HAP-1 (cell line): ENCODE results near the gene JPT2.
"Not testable (repeated sequence)": the region's sequence is repeated elsewhere in the genome, so short reads cannot be mapped to it uniquely, and the experiment has no call there.

Experiments used
- DNase-seq, 2 experiments: peaks; one replicate each; pipeline ENCODE4 v3.0.0-alpha.2; 2016 to 2020; ENCODE audit warnings: low spot score in 2 of 2
- H3K27me3 ChIP-seq: fragments of 250-450 bp; sonication (Bioruptor Pico); 2 replicates; pipeline ENCODE4 v1.5.1; 2020; ENCODE audit warnings: low read depth, mild to moderate bottlenecking, moderate library complexity
- H3K36me3 ChIP-seq: fragments of 250-450 bp; sonication (Bioruptor Pico); replicated peaks from 2 replicates; pipeline ENCODE4 v1.5.1; 2020; ENCODE audit warnings: mild to moderate bottlenecking
- H3K4me1 ChIP-seq: fragments of 250-450 bp; sonication (Bioruptor Pico); 2 replicates; pipeline ENCODE4 v1.5.1; 2020; ENCODE audit warnings: mild to moderate bottlenecking
- H3K4me3 ChIP-seq: fragments of 250-450 bp; sonication (Bioruptor Pico); 2 replicates; pipeline ENCODE4 v1.5.1; 2020; ENCODE audit warnings: mild to moderate bottlenecking, moderate library complexity
- H3K9me3 ChIP-seq: fragments of 250-450 bp; sonication (Bioruptor Pico); 2 replicates; pipeline ENCODE4 v1.5.1; 2020; ENCODE audit warnings: mild to moderate bottlenecking, moderate library complexity
- in situ Hi-C: fragments of 300-500 bp; cut with MboI; formaldehyde crosslinking; loops from 3 replicates; pipeline ENCODE4 v1.14.3; 2020; ENCODE audit warnings: low sequenced_read_pairs, inconsistent platforms, mixed read lengths

JPT2 gene

DNA sequence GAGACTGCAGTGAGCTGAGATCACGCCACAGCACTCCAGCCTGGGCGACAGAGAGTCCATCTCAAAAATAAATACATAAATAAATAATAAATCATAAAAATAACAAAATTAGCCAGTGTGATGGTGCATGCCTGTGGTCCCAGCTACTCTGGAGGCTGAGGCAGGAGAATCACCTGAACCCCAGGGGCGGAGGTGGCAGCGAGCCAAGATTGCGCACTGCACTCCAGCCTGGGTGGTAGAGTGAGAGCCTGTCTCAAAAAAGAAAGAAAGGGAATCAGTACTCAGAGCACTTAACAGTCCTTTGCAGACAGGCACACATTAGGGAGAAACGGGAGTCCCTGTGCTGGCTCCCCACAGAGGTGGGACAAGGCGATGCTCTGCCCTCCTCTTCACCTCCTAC is 53.0 kb downstream of the JPT2 start:
- DNase-seq = no peak
- Histone ChIP-seq H3K4me3 (no peak overlapping the region), H3K9me3 (no peaks in the 10 kb centered on the region), H3K27me3 (no peaks in the 10 kb centered on the region), H3K4me1 (no peaks in the 10 kb centered on the region), H3K36me3 (peaks cover 20% of the 10 kb centered on the region)
- in situ Hi-C loops = no loop called here

DNA sequence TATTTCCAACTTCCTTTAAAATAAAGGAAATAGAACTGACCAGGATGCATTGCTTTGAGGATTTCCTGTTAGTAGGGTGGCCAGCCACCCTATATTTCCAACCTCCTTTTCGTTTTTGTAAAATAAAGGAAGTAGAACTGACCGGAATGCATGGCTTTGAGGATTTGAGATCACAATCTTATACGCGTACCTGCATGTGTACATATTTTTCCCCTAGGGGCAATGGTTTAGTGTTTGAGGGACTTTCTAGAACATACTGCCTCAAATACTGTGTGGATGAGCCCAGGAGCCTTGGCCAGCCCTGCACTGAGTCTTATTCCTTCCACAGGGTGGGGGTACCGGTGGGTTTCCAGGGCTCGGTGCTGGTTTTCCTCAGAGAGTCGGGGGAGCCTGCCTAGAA is 53.5 kb downstream of the JPT2 start:
- DNase-seq = no peak
- in situ Hi-C loops = no loop called here
- no peaks in the 10 kb centered on the region for H3K9me3 ChIP-seq
- no peaks in the 10 kb centered on the region for H3K27me3 ChIP-seq
- H3K4me1 ChIP-seq = no peaks in the 10 kb centered on the region
- peaks cover 17% of the 10 kb centered on the region for H3K36me3 ChIP-seq
- no peak overlapping the region for H3K4me3 ChIP-seq

DNA sequence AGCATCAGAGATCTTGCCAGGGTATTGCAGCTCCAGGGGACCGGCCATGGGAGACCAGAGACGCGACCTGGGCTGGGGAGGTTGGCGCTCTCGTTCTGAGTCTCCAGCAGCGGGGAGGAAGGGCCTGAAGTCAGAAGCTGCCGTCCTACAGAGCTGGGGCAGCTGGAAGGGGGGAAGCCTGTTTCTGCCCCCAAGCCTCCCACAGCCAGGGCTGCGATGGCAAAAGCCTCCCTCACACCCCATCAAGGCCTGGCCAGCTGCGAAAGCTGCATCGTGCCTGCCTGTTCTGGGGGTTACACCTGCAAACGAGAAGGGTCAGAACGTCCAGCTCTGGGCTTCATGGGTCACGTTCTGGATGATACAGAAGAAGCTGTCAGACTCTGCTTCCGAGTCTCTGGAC is 54.0 kb downstream of the JPT2 start:
- Histone ChIP-seq H3K36me3 (peaks cover 15% of the 10 kb centered on the region), H3K9me3 (no peaks in the 10 kb centered on the region), H3K4me3 (no peak overlapping the region), H3K4me1 (no peaks in the 10 kb centered on the region), H3K27me3 (no peaks in the 10 kb centered on the region)
- no peak for DNase-seq
- in situ Hi-C loops = no loop called here

DNA sequence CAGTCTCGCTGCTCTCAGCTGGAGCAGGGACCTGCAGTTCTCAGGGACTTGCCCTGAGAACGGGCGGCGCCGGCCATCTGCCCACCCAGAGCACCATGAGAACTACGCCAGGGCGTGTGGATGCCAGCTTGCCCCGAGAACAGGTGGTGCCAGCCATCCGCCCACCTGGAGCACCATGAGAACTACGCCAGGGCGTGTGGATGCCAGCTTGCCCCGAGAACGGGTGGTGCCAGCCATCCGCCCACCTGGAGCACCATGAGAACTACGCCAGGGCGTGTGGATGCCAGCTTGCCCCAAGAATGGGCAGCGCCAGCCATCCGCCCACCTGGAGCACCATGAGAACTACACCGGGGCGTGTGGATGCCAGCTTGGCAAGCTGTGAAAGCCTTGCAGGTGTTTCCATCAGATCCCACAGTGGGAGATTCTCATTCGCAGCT is 54.5 kb downstream of the JPT2 start:
- H3K36me3 ChIP-seq = peaks cover 14% of the 10 kb centered on the region
- H3K4me3 ChIP-seq, H3K4me1 ChIP-seq, in situ Hi-C loops, H3K9me3 ChIP-seq, H3K27me3 ChIP-seq, DNase-seq: not testable (repeated sequence)

DNA sequence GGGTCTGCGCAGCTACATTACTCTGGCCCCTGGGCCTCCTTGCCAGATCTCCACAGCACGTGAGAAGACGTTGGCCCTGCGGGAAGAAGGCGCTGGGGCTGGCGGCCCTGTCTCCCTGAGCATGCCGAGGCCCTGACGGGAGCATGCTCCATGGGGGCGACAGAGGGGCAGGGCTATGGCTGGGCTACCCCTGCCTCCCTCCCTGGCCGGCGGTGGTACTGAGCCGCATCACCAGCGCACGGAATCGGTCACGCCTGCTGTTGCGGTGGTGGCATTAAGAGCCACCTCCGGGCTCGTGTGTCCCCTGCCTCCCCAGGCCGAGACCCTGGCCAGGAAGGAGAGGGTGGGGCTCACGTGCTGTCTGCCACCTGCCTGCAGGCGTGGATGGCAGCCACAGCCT is 56.0 kb downstream of the JPT2 start:
- Histone ChIP-seq H3K27me3 (no peaks in the 10 kb centered on the region), H3K9me3 (no peaks in the 10 kb centered on the region), H3K36me3 (peaks cover 8% of the 10 kb centered on the region), H3K4me1 (no peaks in the 10 kb centered on the region), H3K4me3 (no peak overlapping the region)
- DNase-seq = no peak
- in situ Hi-C loops = no loop called here

DNA sequence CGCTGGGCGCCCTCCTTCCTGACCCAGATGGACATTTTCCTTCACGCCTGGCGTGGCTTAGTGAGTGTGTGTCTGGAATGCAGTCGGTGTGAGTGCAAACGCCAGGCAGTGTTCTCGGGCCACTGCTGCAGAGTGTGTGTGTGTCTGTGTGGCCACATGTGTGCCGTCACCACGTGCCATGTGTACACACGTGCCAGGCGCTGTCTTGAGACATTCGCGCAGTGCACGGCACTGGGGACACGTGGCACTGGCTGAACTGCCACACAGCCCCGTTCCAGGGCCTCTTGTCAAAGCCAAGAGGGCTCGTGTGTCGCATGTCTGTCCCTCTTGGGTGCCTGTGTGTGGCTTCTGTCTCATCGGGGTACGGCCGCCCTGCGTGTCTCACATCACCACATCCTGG is 56.7 kb downstream of the JPT2 start:
- Histone ChIP-seq H3K36me3 (peaks cover 5% of the 10 kb centered on the region), H3K4me3 (no peak overlapping the region), H3K4me1 (no peaks in the 10 kb centered on the region), H3K9me3 (no peaks in the 10 kb centered on the region), H3K27me3 (no peaks in the 10 kb centered on the region)
- no peak for DNase-seq
- in situ Hi-C loops = no loop called here

DNA sequence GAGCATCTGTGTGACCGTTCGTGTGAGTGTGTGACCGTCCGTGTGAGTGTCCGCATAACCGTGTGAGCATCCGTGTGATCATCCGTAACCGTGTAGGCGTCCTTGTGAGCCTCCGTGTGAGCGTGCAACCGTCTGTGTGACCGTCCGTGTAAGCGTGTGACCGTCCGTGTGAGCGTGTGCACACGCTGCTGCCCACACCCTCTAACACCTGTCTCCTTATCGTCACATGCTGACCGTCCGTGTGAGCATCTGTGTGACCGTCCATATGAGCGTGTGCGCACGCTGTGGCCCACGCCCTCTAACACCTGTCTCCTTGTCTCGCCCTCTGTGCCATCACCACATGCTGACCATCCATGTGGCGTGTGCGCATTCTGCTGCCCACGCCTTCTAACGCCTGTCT is 62.2 kb downstream of the JPT2 start:
- no peak for DNase-seq
- in situ Hi-C loops = no loop called here
- peaks cover 7% of the 10 kb centered on the region; the same call in 1 of the 2 replicates for H3K36me3 ChIP-seq
- H3K27me3 ChIP-seq = no peaks in the 10 kb centered on the region
- no peaks in the 10 kb centered on the region for H3K4me1 ChIP-seq
- H3K9me3 ChIP-seq = no peaks in the 10 kb centered on the region
- no peak overlapping the region for H3K4me3 ChIP-seq

DNA sequence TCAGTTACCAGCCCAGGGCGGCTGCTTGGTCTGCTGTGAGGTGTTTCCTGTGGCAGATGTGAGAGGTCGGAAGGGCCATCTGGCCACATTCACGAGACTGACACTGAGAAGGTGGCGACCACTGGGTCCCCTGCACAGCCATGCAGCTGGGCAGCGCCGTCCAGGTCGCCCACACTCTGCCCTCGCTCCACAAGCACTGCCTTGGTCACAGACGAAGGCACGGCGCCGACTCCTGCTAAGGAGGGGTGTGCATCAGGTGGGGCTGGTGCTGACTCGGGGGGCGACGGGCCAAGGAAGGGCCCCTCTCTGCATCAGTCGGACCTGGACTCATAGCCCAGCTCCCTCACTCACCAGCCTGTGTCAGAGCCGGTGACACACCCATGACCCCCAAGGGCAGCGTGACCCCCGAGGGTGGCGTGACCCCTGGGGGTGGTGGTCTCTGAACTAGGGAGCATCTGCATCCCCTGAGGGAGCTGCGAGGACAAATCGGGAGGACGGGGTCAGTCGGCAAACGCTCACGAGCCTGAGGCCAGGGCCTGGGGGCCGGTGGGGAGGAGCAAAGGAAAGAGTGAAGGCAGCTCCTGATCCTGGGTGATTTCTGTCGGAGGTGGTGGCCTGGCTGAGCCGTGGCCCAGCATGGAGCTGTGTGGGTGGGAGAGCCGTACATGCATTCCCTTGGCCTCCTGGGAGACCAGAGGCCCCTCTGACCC is 62.9 kb downstream of the JPT2 start:
- peaks cover 7% of the 10 kb centered on the region; the same call in 1 of the 2 replicates for H3K36me3 ChIP-seq
- no peak for DNase-seq
- in situ Hi-C loops = no loop called here
- no peaks in the 10 kb centered on the region for H3K4me1 ChIP-seq
- no peaks in the 10 kb centered on the region for H3K9me3 ChIP-seq
- no peaks in the 10 kb centered on the region for H3K27me3 ChIP-seq
- no peak overlapping the region for H3K4me3 ChIP-seq

DNA sequence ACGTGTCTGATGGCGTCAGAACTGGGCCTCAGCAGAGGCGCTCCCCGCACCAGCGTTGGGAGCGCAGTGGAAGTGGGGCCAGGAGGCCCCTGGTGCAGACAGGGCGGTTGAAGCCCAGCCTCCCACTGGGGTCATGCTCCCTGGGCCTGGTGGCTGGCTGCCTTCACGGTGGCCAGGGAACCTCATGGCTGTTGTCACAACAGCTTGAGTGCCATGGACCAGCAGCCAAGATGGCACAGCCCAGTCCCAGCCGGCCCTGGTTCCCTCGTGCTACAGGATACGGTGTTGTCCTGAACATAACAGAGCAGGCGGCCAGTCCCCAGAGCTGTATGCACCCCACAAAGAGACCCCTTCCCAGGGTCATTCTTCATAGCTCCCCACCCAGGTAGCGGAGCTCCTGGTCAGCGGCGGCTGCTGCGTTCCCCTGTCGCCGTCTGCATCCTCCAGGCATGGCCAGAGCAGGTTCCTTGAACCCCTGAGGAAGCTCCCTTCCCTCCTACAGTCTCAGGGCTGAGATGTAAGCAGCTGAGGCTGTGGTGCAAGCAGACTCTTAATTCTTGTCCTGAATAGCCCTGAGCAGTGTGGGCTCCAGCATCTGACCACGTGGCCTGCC is 63.6 kb downstream of the JPT2 start:
- in situ Hi-C loops = no loop called here
- H3K4me1 ChIP-seq = no peaks in the 10 kb centered on the region
- H3K27me3 ChIP-seq = no peaks in the 10 kb centered on the region
- peaks cover 7% of the 10 kb centered on the region; the same call in 1 of the 2 replicates for H3K36me3 ChIP-seq
- H3K4me3 ChIP-seq = no peak overlapping the region
- DNase-seq = no peak
- H3K9me3 ChIP-seq = no peaks in the 10 kb centered on the region

DNA sequence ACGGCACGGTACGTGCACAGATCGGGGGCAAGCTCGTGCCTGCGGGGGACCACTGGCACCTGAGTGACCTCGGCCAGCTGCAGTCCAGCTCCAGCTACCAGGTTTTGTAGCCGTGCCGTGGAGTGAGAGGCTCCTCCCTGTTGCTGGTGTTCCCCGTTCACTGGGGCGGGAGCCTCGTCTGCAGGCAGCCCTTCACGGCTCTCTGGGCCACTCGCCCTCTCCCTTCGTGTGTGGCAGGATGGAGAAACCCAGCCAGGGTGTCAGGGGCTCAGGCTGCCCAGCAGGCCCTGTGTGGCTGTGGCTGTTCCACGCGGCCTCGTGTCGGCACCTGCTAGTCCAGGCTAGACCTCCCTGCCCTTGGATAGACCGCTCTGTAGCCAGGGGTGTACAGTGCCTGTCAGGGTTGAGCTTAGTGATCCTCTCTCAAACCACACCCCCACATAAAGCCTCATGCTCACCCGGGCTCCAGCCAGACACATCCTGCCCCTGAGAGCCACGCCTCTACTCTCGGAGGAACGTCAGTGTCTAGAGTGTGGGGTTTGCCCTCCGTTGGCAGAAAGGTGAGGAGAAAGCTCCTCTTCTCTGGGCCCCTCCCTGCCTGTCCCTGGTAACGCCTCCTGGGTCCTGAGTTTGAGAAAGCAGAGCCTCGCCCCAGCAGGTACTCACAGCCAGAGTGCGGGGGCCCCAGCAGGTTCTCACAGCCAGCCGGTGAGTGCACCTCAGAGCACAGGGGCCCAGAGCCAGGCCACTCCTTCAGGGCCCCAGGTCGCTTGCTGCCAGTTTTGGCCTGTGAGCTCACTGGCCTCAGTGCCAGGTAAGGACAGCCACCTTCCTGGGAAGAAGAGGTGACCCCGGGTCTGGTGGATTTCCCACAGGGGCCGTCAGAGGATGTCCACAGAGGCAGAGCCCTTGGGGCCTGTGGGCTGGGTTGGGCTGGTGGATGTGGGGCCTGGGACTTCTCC is 65.6 kb downstream of the JPT2 start:
- no peak for DNase-seq
- Histone ChIP-seq H3K9me3 (no peaks in the 10 kb centered on the region), H3K27me3 (no peaks in the 10 kb centered on the region), H3K4me1 (no peaks in the 10 kb centered on the region), H3K36me3 (peaks cover 7% of the 10 kb centered on the region), H3K4me3 (no peak overlapping the region)
- in situ Hi-C loops = no loop called here

DNA sequence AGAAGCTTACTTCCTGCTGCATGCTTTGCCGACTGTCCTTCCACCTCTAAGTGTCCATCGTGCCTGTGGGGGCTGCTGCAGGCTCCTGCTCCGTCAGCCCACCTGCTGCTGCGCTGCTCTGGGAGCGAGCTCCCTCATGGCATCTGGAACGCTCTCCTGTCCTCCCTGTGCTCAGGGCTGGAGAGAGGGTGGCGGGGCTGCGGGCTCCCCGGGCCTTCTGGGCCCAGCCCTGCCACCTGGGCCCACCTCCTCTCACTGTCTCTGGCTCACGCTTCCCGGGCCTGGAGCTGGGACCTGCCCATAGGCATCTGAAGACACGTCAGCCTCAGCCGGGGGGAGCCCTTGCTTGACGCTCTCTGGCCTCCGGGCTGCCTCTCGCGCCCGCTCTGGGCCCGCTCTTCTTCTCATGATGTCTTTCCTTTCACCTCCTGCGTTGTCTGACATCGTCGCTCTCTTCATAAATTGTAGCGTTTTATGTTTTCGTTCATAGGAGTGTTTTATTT is 66.3 kb downstream of the JPT2 start:
- H3K36me3 ChIP-seq = peaks cover 7% of the 10 kb centered on the region
- no peak overlapping the region for H3K4me3 ChIP-seq
- H3K9me3 ChIP-seq = no peaks in the 10 kb centered on the region
- in situ Hi-C loops = no loop called here
- H3K4me1 ChIP-seq = no peaks in the 10 kb centered on the region
- H3K27me3 ChIP-seq = no peaks in the 10 kb centered on the region
- no peak for DNase-seq

DNA sequence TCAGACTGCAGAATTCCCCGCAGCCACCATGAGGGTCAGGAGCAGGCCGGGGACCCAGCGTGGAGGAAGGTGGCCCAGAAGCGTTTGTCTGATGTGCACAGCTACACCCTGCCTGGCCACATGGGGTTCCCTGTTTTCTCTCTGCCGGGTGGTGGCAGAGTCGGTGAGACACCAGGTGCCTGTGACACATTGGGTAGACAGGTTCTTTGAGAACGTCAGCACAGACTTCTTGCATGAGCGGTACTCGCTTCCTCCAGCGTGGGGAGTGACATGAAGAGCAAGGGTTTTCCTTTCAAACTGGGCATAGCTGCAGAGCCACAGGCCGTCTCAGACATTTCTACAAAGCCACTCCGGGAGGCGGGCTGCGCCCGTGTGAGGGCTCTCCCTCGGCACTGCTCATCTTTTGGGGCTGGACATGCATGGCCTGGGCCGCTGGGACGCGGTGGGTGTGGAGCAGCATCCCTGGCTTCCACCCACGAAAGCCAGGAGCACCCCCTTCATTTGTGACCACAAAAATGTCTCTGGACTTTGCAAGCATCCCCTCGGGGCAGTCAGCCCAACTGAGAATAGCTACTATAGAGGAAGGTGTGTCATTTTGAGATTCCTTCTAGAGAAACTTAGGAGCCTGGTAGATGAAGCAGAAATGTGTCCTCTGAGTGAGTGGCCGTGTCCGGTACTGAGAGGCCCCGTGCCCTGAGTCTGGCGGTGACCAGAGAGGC is 67.3 kb downstream of the JPT2 start:
- peaks cover 7% of the 10 kb centered on the region for H3K36me3 ChIP-seq
- H3K4me1 ChIP-seq = no peaks in the 10 kb centered on the region
- in situ Hi-C loops = no loop called here
- DNase-seq = no peak
- H3K4me3 ChIP-seq = no peak overlapping the region
- no peaks in the 10 kb centered on the region for H3K9me3 ChIP-seq
- H3K27me3 ChIP-seq = no peaks in the 10 kb centered on the region

DNA sequence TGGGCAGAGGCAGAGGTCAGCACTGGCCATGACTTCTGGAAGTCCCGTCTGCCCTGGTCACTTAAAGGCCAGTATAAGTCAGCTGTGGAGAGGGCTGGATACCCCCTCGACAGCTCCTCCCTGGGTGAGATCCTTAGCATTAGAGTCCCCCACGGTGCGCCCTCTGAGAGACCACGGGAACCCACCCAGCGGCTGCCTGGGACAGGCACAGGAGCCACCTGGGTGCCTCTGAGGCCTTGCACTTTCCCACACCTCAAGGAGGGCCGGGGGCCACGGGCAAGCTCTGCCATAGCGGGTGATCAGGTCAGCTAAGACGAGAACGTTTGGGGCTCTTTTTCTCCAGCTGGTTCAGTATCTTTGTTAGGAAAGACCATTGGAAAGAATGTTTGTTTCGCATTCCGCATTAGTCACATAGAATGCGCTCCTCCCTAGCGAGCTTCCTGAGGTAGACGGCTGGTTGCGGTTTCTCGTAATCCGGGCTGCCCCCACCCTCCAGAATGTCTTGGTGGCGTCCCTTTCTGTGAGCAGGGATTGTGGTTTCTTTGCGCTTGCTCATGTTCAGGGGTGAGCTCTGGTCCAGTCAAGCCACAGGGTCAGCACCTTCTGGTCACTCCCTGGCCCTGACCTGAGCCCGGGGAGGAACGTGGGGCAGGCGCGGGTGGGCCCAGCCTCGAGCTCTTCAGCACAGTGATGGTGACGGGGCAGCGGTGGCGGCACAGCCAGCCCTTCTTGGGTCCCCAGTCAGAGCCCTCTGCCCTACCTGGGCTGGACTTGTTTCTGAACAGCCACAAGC is 68.0 kb downstream of the JPT2 start:
- no peak for DNase-seq
- no peaks in the 10 kb centered on the region for H3K9me3 ChIP-seq
- H3K27me3 ChIP-seq = no peaks in the 10 kb centered on the region
- H3K4me3 ChIP-seq = no peak overlapping the region
- H3K36me3 ChIP-seq = peaks cover 10% of the 10 kb centered on the region
- no peaks in the 10 kb centered on the region for H3K4me1 ChIP-seq
- in situ Hi-C loops = no loop called here
